Thyroid gland (tissue), 4 donors: ENCODE results near the gene PRX. TPM values are rescaled to one million over a fixed set of nuclear protein-coding genes. Genes with fewer than 3 reads are reported as not detected.

Source experiments
- DNase-seq, 2 donors: peaks; one replicate each; pipeline ENCODE4 v3.0.0-alpha.2; 2019
- H3K27ac ChIP-seq, 3 donors: fragments of 200-600 bp; sonication (generic); 1 replicate in 2 of 3; 2 replicates in 1 of 3; pipeline ENCODE4 v1.5.1; 2016 to 2019; ENCODE audit warnings: mild to moderate bottlenecking in 1 of 3, moderate library complexity in 1 of 3
- H3K27me3 ChIP-seq: fragments of 200-600 bp; sonication (generic); one replicate; pipeline ENCODE4 v1.5.1; 2019
- H3K36me3 ChIP-seq, 2 donors: fragments of 200-600 bp; sonication (generic); one replicate each; pipeline ENCODE4 v1.5.1; 2016 to 2019
- H3K4me1 ChIP-seq, 2 donors: fragments of 200-600 bp; sonication (generic); one replicate each; pipeline ENCODE4 v1.5.1; 2017 to 2019
- H3K4me3 ChIP-seq, 3 donors: fragments of 200-600 bp; sonication (generic); replicated peaks in 1 of 3; 1 replicate in 2 of 3; 2 replicates in 1 of 3; pipeline ENCODE4 v1.5.1; 2016; ENCODE audit warnings: mild to moderate bottlenecking in 1 of 3
- H3K9me3 ChIP-seq: fragments of 200-600 bp; sonication (generic); one replicate; pipeline ENCODE4 v1.5.1; 2017
- POLR2A ChIP-seq, 2 donors: fragments of 450-650 bp; IDR thresholded peaks; one replicate each; pipeline ENCODE4 v1.6.1; 2017; ENCODE audit warnings: antibody characterized with exemption in 2 of 2, mild to moderate bottlenecking in 2 of 2, moderate library complexity in 1 of 2
- WGBS, 2 donors: methylation state at CpG; one replicate each; pipeline ENCODE4 v1.1.5; 2017; 5-methylcytosine and 5-hydroxymethylcytosine counted together
- intact Hi-C: fragments of 100-400 bp; cut with DNase I; formaldehyde crosslinking; loops from one replicate; pipeline ENCODE4 v1.15.1; 2023
- total RNA-seq, 4 donors: library from RNA; depleted of rRNA; stranded (reverse); fragments of >200 nt; gene quantifications; one replicate each; pipeline ENCODE4 v1.2.3, GENCODE V29; 2016
- TF ChIP-seq, protein P1 (sequence below), 6 experiments: fragments of 200-600 bp in 3 of 6; fragments of 450-650 bp in 3 of 6; sonication (generic) in 3 of 6; IDR thresholded peaks; one replicate each; pipeline ENCODE4 v1.5.1; 2016 to 2019; ENCODE audit warnings: antibody characterized with exemption in 6 of 6, mild to moderate bottlenecking in 2 of 6, inconsistent platforms in 1 of 6, moderate library complexity in 1 of 6

PRX gene
- total RNA-seq, 4 donors from 2014 or later = 7.3 to 27.5 (median 10.3) TPM

GRCh38 chr19:40444000-40444824 is 31.0 kb upstream of the PRX start, which contains the start of gene SERTAD3:
SERTAD3 (minus strand) TSS chr19:40444335; CDS start chr19:40442080, 2,255 bp downstream.
- intact Hi-C loops = loop anchor here (10.0 kb wide), 1 partner anchor 99 kb away; the partner anchor contains the start of genes C19orf47 and PLD3
- H3K27ac ChIP-seq = peak within 1 kb of the TSS; percentile 92 to 98 (median 94)
- H3K4me3 ChIP-seq = peak within 1 kb of the TSS; percentile 38 to 99 (median 74)
- 0 to 1% methylated on average over 13 to 26 of the region's 72 CpGs for WGBS, 2 donors
- TF ChIP-seq POLR2A (IDR thresholded peaks at IDR 0.05) = peak; percentile 92 to 99
- TF ChIP-seq, protein P1, sequence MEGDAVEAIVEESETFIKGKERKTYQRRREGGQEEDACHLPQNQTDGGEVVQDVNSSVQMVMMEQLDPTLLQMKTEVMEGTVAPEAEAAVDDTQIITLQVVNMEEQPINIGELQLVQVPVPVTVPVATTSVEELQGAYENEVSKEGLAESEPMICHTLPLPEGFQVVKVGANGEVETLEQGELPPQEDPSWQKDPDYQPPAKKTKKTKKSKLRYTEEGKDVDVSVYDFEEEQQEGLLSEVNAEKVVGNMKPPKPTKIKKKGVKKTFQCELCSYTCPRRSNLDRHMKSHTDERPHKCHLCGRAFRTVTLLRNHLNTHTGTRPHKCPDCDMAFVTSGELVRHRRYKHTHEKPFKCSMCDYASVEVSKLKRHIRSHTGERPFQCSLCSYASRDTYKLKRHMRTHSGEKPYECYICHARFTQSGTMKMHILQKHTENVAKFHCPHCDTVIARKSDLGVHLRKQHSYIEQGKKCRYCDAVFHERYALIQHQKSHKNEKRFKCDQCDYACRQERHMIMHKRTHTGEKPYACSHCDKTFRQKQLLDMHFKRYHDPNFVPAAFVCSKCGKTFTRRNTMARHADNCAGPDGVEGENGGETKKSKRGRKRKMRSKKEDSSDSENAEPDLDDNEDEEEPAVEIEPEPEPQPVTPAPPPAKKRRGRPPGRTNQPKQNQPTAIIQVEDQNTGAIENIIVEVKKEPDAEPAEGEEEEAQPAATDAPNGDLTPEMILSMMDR (IDR thresholded peaks at IDR 0.05) = peak in 1 of 6 experiments; percentile 4
- H3K4me1 ChIP-seq = peaks cover 8 to 28% of the 10 kb centered on the region in 2 donors
- H3K9me3 ChIP-seq = no peaks in the 10 kb centered on the region
- no peaks in the 10 kb centered on the region for H3K27me3 ChIP-seq
- peak; percentile 98 for DNase-seq
- H3K36me3 ChIP-seq = peaks cover 15 to 24% of the 10 kb centered on the region in 2 donors

- 1% methylated on average over 31 to 39 of the region's 52 CpGs for WGBS, 2 donors
- Histone ChIP-seq H3K36me3 (peaks cover 15 to 24% of the 10 kb centered on the region in 2 donors), H3K4me3 (peak overlapping the region; percentile 38 to 99 (median 74)), H3K4me1 (peaks cover 8 to 28% of the 10 kb centered on the region in 2 donors), H3K27me3 (no peaks in the 10 kb centered on the region), H3K9me3 (no peaks in the 10 kb centered on the region), H3K27ac (peak overlapping the region; percentile 92 to 98 (median 94))
- intact Hi-C loops = loop anchor here (10.0 kb wide), 1 partner anchor 99 kb away; the partner anchor contains the start of genes C19orf47 and PLD3
- TF ChIP-seq, protein P1 (IDR thresholded peaks at IDR 0.05) = no peak
- TF ChIP-seq POLR2A (IDR thresholded peaks at IDR 0.05) = peak in 1 of 2 donors; percentile 84
- peak; percentile 100 for DNase-seq
Measured at GRCh38 chr19:40443131-40443999, 30.2 kb upstream of the PRX start.

- peak in 1 of 2 donors; percentile 38 for DNase-seq
- WGBS, 2 donors = 21 to 25% methylated on average over 20 to 22 of the region's 22 CpGs
- TF ChIP-seq POLR2A (IDR thresholded peaks at IDR 0.05) = no peak
- TF ChIP-seq, protein P1 (IDR thresholded peaks at IDR 0.05) = no peak
- H3K27ac ChIP-seq = peak overlapping the region; percentile 31 to 92 (median 61)
- intact Hi-C loops = loop anchor here (10.0 kb wide), 1 partner anchor 98 kb away; the partner anchor contains the start of genes C19orf47 and PLD3
- H3K36me3 ChIP-seq = peaks cover 15 to 17% of the 10 kb centered on the region in 2 donors
- H3K27me3 ChIP-seq = no peaks in the 10 kb centered on the region
- no peaks in the 10 kb centered on the region for H3K9me3 ChIP-seq
- peak overlapping the region in 2 of 3 donors; percentile 30 to 74 for H3K4me3 ChIP-seq
- peaks cover 8 to 28% of the 10 kb centered on the region in 2 donors for H3K4me1 ChIP-seq
Measured at GRCh38 chr19:40442328-40443130, 29.4 kb upstream of the PRX start.

GRCh38 chr19:40441719-40442253 is 28.6 kb upstream of the PRX start:
- Histone ChIP-seq H3K4me1 (peaks cover 8 to 28% of the 10 kb centered on the region in 2 donors), H3K9me3 (no peaks in the 10 kb centered on the region), H3K4me3 (no peak overlapping the region), H3K36me3 (peaks cover 15 to 17% of the 10 kb centered on the region in 2 donors), H3K27ac (peak overlapping the region in 1 of 3 donors; percentile 17), H3K27me3 (no peaks in the 10 kb centered on the region)
- TF ChIP-seq, protein P1 (IDR thresholded peaks at IDR 0.05) = no peak
- TF ChIP-seq POLR2A (IDR thresholded peaks at IDR 0.05) = no peak
- intact Hi-C loops = loop anchor here (10.0 kb wide), 1 partner anchor 97 kb away; the partner anchor contains the start of genes C19orf47 and PLD3
- WGBS, 2 donors = 92 to 95% methylated on average over 11 of the region's 11 CpGs
- no peak for DNase-seq
